Activated CD8-positive, alpha-beta memory T cell treated with anti-CD3 and anti-CD28 coated beads for 24 hours (primary cell): ENCODE measurements around the gene SPATS2.
"Not testable (repeated sequence)": the region's sequence is repeated elsewhere in the genome, so short reads cannot be mapped to it uniquely, and the experiment has no call there.

ENCODE experiments used
- DNase-seq: peaks from one replicate; pipeline ENCODE4 v3.0.0-alpha.2; 2020

Gene SPATS2

DNA sequence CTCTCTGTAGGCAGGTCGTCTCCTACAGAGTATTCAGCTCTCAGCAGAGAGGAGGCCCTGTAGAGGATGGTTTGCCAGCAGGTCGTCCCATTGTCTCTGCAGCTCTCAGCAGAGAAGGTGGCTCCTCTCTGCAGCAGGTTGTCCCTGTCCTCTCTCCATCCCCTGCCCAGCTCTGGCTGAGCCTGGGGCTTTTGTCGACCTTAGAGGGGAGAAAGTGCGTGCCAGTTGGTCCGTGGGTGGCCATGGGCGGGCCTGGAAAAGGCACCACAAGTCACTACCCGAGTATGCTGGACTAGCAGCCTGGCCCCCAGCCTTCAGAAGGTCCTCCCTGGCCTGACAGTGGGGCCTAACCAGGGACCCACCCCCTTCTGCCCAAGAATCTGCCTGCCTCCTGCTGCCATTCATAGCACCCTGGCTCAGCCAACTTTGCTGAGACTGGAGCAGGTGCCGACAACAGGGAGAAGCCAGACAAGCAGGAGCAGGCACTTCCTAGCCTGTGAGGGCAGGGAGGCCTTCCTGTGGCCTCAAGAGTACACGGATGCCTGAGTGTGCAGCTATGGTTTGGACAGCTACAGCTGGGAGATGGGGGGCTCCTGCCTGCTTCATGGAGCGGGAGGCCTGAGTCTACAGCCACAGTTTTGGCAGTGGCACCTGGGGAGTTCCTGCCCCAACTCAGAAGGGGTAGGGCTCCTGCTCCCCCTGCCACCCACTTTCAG is 111.8 kb downstream of the SPATS2 start:
- DNase-seq = no peak

DNA sequence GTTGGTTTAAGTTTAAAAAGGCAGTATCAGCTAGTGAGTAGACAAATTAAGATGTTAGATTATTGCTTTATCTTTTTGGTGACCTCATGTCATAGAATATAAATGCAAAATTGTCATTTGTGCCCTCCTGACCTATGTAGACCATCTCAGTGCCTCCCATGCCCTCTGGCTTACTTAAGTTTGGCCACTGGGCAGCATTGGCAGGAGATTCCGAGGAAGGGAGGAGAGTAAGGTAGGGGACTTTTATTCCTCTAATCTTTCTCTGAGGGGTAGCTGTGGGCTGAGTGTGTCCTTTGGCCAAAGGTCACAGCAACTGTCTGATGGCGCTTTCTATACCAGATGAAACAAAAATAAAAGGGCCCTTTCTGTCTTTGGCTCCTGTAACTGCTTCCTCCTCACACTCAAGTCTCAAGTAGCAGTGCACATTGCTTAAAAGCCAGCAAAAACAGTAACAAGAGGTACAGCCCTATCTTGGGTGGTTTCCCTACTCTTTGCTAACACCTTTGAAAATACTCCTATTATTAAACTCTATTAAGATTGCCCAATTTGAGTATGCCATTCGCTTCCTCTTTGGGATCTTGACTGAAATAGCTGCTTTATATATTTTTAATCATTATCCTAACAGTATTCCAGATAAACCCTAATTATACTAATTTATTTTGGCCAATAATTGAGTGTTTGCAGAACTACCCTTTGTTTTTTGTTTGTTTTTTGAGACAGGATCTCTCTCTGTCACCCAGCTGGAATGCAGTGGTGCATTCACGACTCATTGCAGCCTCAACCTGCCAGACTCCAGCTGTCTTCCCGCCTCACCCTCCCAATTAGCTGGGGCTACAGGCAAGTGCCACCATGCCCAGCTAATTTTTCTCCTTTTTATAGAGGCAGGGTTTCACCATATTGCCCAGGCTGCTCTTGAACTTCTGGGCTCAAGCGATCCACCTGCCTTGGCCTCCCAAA is 115.1 kb downstream of the SPATS2 start:
- DNase-seq = no peak

DNA sequence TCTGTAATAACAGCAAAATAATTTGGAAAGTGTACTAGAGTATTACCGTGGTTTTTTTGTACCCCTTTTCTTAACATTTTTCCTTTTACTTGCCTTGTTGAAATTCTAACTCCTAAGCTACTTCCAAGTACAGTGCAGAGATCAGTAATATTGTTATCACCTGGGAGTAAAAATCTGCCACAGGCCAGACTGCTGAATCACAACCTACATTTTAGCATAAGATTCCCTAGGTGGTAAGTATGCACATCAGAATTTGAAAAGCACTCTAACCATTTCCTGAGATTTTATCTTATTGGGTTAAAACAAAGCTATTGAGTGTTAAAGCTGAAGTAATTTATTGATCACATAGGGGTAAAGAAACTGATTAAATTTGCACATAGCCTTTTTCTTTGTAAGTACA is 116.4 kb downstream of the SPATS2 start:
- no peak for DNase-seq

DNA sequence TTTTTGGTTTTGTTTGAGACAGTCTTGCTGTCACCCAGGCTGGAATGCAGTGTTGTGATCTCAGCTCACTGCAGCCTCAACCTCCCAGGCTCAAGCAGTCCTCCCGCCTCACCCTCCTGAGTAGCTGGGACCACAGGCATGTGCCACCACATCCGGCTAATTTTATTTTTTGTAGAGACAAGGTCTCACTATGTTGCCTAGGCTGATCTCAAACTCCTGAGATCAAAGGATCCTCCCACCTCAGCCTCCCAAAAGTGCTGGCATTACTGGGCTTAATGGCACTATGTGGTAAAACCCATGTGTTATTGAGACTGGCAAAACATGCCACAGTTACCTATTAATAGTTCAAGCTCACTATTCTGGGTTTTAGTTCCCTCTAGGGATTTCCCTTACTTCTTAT is 120.3 kb downstream of the SPATS2 start:
- no peak for DNase-seq

DNA sequence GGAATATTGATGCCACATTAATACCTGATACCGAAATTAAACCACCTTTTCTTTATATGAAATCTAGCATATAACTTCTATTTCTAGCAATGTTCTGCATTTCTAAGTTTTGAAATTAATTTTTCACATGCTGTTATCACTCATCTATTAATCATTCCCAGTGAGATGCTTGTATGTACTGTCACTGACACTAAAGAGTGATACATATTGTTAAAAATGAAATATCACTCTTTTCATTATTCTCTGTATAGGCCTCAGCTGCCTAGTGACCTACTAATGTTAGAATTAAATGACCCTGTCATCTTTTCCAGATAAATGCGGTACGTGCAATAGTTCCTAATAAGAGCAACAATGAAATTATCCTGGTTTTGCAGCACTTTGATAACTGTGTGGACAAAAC is 121.9 kb downstream of the SPATS2 start:
- no peak for DNase-seq

DNA sequence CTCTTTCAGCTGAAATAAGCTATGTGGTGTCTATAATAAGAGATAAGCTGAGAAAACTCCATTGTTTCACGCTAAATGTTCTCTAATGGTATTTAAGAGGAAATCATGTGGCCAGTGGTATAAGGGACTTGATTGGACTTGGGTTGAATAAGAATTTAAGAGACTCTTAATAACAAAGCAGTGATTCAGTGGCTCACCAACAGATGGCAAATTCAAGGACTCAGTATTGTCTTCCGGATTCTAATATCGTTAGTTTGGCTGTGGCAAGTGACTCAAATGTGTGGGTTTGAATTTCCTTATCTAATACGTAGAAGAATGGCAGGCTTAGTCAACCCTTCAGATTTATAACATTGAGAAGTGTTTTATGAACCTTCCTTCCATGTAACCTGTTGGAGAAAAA is 122.5 kb downstream of the SPATS2 start:
- no peak for DNase-seq

DNA sequence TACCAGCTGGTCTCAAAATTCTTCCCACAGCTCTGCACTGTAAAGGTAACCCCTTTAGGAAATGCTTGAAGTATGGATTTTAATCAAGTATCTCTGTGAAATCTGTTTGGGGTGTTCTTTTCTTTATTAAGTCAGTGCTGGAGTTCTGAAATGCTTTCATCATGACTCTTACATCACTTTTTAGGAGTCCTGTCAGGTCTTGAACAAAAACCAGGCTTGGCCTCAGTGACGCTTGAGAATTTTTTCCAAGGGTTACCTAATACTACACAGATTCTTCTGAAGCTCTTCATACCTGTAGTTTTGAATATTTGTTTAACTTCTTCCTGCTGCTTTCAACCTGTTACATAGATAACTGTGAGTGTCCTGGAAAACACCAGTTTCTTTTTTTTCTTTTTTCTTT is 124.6 kb downstream of the SPATS2 start:
- DNase-seq = no peak

DNA sequence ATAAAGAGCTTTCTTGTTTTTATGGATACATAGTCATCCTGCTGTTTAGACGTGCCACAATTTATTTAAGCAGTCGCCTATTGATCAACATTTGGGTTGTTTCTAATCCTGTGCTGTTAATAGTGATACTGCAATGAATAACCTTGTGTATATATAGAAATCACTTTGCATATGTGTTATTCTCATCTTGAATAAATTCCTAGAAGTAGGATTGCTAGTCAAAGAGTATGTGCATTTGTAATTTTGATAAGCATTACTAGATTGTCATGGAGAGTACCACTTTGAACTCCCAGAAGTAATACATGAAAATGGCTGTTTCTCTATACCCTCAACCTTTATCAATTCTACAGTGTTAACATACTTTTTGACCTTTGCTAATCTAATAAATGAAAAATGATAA is 126.6 kb downstream of the SPATS2 start:
- no peak for DNase-seq

DNA sequence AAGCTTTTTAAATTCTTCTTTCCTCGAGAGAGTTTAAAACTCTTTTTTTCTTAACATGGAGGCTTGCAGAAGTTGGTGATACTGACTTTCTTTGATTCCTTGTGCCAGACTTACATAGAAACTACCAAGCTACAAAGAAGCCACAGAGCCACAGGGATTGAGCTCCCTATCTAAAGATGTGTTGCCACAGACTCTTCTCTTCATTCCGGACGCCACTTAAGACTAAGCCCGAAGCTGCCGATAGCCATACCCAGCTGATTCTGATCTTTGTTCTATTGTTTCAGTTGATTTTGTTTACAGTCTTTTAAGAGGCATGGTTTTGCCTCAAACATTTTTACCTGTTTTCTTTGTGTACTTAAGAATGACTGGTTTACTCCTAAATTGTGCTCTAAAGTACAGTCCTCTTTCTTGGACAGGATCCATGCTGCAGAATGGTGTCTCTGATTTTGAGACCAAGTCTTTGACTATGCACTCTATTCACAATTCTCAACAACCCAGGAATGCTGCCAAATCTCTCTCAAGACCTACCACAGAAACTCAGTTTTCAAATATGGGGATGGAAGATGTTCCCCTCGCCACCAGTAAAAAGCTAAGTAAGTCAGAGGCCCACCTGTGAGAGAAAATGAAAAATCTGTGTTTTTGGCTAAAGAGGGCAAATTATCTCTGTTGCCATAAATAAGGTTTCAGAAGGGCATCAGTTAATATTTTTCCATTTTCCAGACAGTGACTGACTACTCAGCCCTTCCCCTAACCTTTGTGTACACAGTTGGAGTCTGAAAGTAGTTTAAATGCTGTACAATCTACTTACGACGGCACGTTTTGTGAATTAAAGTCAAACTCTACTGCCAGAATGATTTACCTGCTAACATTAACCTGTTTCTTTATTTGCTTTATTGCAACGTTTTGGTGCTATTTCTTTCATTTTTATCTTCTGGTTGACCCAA is 129.4 kb downstream of the SPATS2 start:
- DNase-seq = no peak

DNA sequence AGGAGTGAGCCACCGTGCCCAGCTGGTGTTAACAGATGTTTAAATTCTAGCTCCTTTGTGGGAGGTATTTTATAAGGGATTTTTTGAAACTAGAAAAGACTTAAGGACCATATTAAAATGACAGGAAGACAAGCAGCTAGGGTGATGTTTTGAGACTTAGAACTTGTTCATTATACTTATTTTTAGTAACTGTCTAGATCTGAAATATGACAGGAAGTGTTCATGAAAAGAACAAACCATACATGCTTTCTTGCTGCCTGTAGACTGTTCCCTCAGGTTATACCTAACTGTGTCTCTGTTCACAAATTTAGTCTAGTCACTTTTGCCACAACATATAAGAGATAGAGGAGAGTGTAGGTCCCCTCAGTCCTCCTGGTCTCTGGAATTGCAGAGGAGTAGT is 134.6 kb downstream of the SPATS2 start:
- no peak for DNase-seq

DNA sequence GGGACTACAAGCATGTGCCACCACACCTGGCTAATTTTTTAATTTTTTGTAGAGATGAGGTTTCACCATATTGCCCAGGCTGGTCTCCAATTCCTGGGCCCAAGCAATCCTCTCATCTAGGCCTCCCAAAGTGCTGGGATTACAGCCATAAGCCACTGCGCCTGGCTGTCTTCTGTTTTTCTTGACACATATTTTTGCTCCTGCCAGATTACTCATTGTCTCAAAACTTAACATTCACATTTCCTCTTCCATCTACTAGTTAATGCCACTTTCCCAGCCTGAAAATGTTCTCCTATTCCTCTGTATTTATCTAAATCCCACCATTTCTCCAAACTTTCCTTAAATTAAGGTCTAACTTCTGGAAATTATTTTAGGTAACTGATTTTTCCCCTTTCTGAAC is 135.3 kb downstream of the SPATS2 start:
- no peak for DNase-seq

DNA sequence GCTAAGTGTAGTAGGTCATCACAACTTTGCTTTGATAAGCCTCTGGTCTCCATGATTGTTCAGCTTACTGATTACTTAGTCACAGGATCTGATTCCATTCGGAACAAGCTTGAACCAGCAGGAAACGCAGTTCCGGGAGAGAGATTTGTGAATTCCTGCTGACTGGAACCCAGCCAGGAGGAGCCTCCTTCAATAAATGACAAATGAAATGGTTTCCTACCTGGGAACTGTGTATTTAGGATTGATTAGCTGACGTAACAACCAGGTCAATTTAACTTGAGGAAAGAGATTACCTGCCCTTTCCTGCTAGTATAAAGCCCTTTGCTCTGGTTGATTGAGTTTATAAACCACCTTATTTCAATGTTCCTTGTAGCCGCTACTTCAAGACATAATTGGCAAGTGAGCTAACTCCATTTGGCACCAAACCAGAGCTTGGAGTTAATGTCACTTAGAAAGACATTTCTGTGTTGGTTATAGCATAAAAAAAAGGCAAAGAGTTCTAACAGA is 136.5 kb downstream of the SPATS2 start:
- DNase-seq = no peak

DNA sequence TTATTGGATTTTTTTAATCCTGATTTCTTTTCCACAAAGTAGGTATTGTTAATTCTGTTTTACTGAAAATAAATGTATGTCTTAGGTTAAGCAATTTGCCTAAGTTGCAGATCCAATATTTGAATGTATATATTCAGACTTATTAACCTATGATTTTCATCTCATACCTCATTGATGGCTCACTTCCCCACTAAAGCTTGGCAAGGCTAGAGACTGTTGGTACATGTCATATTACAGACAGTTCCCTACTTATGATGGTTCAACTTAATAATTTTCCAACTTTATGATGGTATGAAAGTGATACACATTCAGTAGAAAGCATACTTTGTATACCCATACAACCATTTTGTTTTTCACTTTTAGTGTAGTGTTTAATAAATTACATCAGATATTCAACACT is 138.4 kb downstream of the SPATS2 start:
- no peak for DNase-seq

DNA sequence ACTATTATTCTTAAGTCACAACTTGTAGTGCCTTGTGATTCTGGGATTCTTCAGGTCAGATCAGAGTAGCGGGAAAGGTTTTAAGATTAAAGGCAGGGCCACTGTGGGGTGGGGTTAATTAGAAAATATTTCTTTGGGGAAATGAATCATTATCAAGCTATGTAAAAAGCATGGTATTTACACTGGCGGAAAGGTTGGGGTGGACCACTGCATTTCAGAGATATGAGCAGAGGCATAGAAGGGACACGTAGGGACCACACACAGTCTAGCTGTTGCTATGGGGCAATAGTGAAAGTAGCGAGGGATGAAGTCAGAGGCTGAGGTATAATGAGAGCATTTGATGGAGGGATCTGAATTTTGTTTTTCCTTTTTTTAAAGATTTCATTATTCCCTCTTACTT is 139.9 kb downstream of the SPATS2 start:
- DNase-seq = no peak

DNA sequence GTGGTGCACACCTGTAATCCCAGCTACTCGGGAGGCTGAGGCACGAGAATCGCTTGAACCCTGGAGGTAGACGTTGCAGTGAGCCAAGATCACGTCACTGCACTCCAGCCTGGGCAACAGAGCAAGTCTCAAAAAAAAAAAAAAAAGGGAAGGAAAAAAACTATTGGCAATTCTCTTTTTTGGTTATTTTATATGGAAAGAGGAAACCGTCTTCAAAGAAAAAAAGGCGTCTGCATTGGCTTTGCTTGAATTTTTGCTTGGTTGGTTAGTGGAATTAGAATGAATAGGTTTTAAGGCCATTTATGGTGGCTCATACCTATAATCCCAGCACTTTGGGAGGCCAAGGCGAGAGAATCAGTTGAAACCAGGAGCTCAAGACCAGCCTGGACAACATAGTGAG is 142.4 kb downstream of the SPATS2 start:
- not testable (repeated sequence) for DNase-seq

DNA sequence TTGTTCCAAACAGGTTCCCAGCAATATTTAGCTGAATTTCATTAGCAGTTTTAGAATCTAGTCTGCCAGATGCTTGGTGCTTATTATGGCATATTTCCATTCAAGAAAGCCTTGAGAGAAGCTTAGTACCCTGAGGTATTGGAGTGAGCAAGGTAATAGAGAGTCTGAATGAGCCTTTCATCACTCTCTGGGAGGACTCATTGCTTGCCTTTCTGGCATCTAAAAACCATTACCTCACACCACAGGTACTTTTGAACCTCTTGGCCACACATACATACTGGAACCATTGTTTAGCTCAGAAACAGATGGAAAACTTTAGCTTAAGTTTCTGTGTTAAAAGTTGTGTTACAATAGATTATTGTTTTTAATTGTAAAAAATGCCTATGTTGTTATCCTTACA is 144.1 kb downstream of the SPATS2 start:
- DNase-seq = no peak

DNA sequence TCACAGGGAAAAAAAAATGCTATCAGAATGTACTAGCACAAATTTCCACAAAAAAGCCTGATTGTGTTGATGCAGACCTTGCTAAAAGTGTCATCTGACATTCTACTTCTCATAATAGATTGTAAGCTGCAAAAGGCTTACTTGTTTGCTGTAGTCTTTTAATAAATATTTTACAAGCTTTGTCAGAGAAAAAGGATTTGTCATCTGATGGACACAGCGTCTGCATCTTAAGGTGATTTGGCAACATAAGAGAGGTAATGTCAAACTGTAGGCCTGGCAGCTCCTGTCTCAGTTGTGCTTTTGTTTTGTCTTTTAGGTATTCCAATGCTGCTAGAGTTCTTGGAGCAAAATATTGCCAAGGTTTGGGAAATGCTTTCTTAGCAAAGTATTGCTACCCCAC is 145.3 kb downstream of the SPATS2 start:
- DNase-seq = no peak

DNA sequence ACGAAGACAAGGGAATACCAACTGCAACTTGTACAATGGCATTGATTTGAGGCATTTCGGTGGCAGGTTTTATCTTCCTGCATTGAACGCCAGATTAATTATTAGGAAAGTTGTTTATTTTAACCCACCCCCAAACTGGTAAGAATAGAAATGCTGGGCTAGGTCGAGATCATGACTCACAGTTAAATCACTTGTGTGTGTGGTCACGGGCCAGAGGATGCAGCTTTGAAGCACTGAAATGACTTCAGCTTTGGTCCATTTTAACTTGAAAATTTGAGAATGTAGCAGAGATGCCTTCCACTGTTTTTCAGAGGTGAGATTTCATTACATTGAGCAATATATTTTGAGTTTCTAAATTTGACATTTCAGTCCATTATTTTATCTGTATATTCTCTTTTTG is 148.0 kb downstream of the SPATS2 start:
- no peak for DNase-seq

DNA sequence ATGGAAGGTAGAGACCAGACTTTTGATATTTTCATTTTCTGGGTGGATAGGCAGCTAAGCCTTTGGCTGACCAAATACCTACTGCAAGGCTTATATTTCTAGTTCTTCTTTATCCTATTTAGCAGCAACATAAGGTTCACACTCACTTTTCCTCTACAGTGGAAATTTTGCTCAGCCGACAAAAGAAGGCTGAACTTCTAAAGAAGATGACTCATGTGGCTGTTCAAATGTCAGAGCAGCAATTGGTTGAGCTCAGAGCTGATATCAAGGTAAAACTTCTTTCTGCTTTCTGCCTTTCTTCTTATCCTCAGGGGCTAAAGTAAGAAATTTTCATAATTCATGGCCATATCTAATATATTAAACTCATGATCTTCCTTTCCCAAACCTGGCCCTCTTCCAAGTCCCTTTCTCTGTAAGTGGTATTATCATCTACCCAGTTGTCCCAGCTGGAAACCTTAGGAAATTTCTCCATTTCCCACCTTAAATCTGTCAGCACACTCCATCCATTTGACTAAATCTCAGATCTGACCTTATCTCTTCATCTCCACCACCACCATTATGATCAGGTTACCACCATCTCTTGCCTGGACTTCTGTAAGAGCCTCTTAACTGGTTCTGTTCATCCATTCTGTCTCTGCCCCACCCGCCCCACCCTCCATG is 151.8 kb downstream of the SPATS2 start:
- no peak for DNase-seq

DNA sequence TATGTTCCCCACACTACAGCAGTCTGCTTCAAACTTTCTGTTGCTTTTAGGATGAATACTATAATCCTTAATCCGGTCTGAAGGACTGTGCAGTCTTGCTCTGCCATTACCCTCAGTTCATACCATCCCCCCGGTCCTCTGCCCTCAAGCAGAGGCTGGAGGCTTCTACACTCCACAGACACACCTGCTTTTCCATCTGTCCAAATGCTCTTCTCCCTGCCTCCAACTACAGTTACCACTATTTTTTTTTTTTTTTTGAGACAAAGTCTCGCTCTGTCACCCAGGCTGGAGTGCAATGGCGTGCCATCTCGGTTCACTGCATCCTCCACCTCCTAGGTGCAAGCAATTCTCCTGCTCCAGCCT is 152.3 kb downstream of the SPATS2 start:
- no peak for DNase-seq

DNA sequence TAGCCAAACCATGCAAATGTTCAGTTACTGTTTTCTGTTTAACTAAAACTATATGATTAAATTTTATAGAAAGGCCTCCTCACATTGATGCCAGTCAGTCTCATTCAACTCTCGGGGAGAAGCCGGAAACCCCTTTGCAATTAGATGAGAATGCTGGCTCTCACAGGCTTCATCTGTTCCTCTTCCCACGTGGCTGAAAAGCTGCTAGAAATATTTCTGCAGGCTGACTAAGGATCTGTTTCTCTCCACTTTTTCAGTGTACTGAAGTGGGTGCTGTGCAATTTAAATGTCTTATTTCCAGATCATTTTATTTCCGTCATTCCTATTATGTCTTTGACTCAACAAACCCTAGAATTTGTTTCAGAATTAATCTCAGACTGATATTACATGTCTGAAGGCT is 154.1 kb downstream of the SPATS2 start:
- DNase-seq = no peak

DNA sequence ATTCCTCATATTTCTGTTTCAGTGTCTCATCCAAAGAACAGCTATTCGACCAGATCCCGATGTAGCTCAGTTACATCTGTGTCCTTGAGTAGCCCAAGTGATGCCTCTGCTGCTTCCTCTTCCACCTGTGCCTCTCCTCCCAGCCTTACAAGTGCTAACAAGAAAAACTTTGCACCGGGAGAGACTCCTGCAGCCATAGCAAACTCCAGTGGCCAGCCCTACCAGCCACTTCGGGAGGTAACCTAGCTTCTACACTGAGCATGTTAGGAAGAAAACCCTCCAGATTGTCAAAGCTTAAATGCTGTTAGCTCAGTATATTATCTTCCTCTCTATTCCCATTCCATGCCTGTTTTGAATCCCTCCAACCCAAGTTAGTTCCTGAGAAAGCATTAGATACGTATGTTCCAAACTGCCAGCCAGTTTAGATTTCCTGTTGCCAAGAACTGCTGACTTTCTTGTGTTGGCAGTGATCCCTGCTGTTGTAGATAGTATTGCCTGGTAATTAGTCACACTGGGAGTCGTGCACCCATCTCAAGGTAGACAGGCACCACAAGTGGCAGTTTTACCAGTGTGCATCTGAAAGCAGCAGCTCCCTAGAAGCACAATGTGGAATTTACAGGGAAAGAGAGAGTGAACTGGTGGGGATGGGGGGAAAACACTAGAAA is 157.5 kb downstream of the SPATS2 start:
- no peak for DNase-seq
